Left kidney (tissue), 2 donors: ENCODE measurements around the gene IFITM10. TPM values are rescaled to one million over a fixed set of nuclear protein-coding genes. Genes with fewer than 3 reads are reported as not detected.
"Not testable (repeated sequence)": the region's sequence is repeated elsewhere in the genome, so short reads cannot be mapped to it uniquely, and the experiment has no call there.

Experiments used
- DNase-seq: peaks from one replicate; pipeline ENCODE4 v3.0.0-alpha.2; 2013
- polyA plus RNA-seq: library from polyadenylated mRNA; unstranded; fragments of 120-200 nt; gene quantifications from one replicate; pipeline ENCODE4 v1.2.1, GENCODE V29; 2013; ENCODE audit not compliant: insufficient read length

Gene IFITM10
- polyA plus RNA-seq, 1 donor, result 0.22 TPM

- no peak for DNase-seq
These were observed 58.3 kb downstream of the IFITM10 start for GRCh38 chr11:1691878-1692707.

DNA sequence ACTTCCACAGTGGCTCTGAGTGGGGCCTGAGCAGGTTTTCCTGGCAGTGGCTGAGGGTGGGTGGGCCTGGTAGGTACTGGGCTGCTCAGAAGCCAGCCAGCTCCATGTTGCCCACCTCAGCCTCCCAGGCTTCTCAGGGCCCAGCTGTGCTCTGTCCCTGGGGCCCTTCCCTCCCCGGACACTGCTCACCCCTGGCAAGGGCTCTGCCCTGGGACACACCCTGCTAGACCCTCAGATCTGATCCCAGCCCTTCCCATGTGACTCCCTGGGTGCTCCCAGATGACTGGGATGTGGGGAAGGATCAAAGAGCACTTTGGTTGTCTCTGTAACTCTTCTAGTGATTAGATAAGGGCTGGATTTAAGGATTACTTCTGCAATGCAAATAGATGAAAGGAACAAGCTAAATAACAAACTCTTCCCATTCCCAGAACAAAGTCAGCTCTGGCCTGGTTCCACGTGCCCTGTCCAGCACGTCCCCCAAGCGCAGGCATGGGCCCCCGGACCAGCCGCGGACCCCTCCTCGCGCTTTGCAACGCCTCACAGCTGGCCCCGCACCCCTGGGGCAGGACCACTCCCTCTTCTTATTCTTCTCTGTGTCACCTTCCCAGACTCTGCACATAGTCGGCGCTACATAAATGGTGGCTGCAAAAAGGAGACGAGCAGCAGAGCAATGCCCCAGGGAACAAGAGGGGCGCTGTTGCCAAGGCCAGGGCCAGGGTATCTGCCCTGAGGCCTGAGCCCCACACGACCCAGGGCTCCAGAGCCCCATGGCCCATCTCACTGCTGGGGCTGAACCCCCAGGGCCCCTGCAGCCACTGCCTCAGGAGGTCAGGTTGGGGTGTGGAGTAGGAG lies 59.1 kb downstream of the IFITM10 start:
- DNase-seq, result no peak

GRCh38 chr11:1690167-1691025 lies 60.0 kb downstream of the IFITM10 start:
- no peak for DNase-seq

DNA sequence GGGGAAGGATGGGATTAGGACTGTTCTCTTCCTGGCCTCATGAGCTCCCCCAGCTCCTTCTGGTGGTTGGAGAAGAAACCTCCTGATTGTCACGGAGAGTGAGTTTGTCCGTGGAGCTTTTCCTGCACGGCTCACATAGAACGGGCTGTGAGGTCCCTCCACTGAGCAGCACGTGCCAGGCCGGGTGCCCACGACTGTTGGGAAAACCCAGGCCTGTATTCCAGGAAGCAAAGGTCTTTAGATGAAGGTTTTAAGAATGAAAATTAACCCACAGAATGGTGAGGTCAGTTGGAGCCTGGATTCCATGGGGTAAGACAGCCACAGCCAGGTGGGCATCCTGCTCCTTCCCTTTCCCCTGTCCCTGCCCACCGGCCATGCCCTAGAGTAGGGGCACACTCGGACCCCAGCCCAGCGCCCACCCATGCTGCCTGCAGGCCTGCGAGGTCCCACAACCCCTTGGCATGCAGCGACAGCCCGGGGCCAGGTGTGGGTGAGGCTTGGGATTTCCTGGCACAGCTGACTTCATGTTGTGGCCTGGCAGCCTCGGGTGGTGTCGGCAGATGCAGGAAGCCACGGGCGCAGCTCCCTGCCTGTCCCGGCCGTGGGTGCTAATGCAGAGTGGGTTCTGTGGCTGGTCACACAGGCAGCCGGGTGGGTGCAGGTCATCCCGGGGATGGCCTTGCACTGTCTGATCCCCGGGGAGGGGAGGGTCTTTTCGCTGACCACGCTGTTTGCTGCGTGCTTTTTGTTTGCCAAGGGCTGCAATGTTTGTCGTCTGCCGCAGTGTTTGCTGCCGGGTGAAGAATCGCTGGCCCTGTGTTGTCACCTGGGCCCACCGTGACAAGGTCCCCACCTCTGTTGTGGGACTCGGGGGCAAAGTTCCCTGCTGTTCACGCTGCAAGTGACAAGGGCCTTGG lies 60.9 kb downstream of the IFITM10 start:
- DNase-seq, result not testable (repeated sequence)

- not testable (repeated sequence) for DNase-seq
These were observed 62.0 kb downstream of the IFITM10 start for GRCh38 chr11:1688336-1688947.

DNA sequence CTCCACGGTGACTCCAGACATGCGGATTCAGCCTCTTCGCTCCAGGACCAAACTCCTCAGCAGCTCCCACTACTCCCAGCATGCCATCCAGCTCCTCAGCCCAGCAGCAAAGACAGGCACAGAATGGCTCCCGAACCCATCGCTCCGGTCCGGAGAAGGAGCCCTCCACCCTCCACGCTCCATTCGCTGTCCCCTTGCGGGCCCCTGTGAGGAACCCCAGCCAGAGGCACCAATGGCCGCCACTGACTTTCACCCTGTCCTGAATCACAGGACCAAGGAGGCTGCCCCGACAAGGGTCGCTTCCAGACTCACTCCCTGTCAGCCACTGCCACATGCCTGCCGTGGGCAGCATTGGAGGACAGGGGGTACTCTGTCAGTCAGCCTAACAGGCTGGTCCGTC lies 64.2 kb downstream of the IFITM10 start:
- not testable (repeated sequence) for DNase-seq

DNA sequence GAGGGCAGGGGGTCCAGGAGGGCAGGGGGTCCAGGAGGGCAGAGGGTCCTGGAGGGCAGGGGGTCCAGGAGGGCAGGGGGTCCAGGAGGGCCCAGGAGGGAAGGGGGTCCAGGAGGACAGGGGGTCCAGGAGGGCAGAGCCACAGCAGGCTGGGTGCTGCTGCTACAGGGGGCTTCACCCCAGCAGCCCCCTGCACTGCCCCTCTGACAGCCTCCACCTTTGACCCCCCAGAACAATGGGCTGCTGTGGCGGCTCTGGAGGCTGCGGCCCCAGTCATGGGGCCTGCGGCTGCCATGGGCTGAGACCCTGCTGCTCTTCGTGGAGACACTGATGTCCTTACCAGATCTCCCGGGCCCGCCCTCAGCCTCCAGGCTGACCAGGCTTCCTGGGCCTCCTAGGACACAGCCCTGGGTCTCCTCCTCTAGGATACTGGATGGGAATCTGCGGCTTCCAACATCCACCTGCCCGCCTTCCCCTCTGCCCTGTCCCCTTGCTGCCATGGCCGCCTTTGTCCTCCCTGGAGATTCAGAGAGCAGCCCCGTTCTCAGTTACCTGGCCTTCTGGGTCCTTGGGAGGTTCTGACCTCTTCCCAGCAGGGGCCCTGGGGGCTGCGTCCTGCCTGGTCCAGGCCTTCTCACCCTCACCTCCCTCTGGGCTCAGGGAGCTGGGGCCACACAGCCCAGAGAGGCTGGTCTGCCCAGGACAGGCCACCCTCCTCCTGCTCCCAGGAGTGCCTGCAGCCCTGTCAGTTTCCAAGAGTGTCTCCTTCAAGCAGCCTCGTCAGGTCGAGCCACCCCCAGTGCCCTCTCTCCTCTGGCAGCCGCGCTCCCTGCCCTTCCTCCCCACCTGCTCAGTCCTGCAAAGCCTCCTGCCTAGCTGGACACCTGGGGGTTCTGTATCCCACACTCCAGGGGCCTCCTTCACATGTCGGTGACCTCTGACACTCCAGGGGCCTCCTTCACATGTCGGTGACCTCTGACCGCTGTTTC lies 65.2 kb downstream of the IFITM10 start:
- DNase-seq, result not testable (repeated sequence)

DNA sequence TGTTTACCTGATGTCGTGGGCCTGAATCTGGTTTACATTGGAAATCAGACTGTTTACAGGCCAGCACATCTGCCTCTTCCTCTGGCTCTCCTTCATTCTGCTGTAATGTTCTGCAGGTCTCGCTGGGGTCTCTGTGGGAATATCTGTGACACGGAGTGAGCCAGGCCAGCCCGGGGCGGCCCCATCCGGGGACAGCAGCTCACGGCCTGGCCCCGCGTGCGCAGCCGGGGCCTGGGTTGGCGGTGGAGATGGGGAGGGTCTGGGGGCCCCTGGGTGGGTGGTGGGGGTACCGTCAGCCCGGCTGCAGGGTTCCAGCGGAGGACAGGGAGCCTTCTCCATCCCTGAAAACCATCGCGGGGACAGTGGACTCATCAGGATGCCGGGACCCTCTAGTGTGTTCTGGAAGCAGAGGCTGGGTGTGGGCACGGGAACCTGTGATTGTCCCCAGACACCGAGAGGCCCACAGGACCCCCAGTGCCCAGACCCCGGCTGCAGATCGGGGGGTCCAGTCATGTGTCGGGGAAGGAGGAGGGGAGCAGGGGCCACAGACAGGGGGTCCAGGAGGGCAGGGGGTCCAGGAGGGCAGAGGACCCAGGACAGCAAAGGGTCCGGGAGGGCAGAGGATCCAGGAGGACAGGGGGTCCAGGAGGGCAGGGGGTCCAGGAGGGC lies 66.4 kb downstream of the IFITM10 start:
- DNase-seq, result not testable (repeated sequence)

DNA sequence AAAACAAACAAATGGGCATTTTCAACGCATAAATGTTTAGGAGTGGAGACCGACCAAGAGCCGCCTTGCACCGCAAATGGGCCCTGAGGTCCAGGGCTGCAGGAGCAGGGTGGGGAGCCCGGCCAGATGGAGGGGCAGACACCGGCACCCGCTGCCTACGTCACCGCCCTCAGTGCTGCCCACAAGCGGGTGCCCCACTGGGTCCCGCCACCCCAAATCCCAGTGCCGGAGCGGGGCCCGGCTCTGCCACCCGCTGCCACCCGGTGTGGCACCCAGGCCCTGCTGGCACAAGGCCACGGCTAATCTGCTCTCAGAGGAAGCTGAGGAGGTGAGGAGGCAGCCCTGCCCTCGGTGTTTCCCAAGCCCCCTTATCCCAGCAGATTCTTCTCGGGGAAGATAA lies 67.2 kb downstream of the IFITM10 start:
- DNase-seq, result not testable (repeated sequence)

Other genes with a start within 250 kb of the IFITM10 start
- 3.2 TPM for gene DUSP8, start 178.3 kb downstream of the IFITM10 start, polyA plus RNA-seq
- 0.35 TPM for gene KRTAP5-1, start 165.3 kb downstream of the IFITM10 start, polyA plus RNA-seq
- gene KRTAP5-2, start 152.3 kb downstream of the IFITM10 start, polyA plus RNA-seq, result not detected
- gene KRTAP5-3, start 142.1 kb downstream of the IFITM10 start, polyA plus RNA-seq, result not detected
- gene KRTAP5-4, start 128.5 kb downstream of the IFITM10 start, polyA plus RNA-seq, result not detected
- gene KRTAP5-5, start 120.8 kb downstream of the IFITM10 start, polyA plus RNA-seq, result not detected
- gene KRTAP5-6, start 53.4 kb downstream of the IFITM10 start, polyA plus RNA-seq, result not detected
- 198 TPM for gene CTSD, start 13.3 kb upstream of the IFITM10 start, polyA plus RNA-seq
- 0.18 TPM for gene SYT8, start 84.4 kb upstream of the IFITM10 start, polyA plus RNA-seq
- gene TNNI2, start 88.4 kb upstream of the IFITM10 start, polyA plus RNA-seq, result 0.32 TPM
- gene LSP1, start 102.5 kb upstream of the IFITM10 start, polyA plus RNA-seq, result 1.8 TPM
- 0.08 TPM for gene PRR33, start 141.3 kb upstream of the IFITM10 start, polyA plus RNA-seq
- 8.2 TPM for gene TNNT3, start 169.1 kb upstream of the IFITM10 start, polyA plus RNA-seq
- gene MRPL23, start 196.7 kb upstream of the IFITM10 start, polyA plus RNA-seq, result 33.6 TPM
- gene H19, start 247.2 kb upstream of the IFITM10 start, polyA plus RNA-seq, result 2,033 TPM